ENCODE results near the gene CACNB2. TPM values are rescaled to one million over a fixed set of nuclear protein-coding genes. Genes with fewer than 3 reads are reported as not detected.

Gene CACNB2
- total and polyA plus RNA-seq, 2 of the 13 experiments (the other 11 are each of a cell fraction or from before 2014, with no cell fraction given) = not detected

DNA sequence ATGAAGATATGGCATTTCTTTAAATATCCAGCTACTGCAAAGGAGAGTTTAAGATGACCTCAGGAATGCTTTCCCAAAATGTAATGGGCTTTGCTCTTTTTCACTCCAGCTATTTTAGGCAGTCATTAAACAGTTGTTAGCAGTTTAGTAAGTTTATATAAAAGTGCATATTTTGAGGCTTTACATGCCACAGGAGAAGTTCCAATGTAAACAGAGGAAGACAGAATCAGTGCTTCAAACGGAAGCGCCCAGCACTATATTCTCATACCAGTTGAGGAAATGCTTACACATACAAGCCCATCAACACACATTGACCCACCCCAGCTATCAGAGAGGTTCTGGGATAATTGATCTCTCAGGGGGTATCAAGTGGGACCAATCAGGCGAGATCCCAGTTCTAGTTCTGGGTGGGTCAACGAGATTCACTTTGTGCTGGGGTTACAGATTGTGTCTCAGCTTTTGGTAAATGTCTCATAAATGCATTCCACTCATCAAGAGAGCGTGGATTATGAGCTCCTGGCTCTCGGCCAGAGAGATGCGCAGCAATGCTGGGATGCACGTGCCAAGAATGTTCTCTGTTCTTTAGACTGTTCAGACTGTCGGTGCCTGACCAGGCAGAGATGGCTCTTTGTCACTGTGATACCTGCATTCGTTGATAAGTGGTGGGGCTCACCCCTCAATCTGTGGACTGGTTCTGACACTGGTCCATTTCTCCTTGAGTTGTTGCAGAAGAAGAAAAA lies 55.0 kb downstream of the CACNB2 start:
- Histone ChIP-seq H3K4me3 (replicated peaks in 1 of 3; ENCODE audit: insufficient read depth in 1 of 3, low read depth in 2 of 3, low read length in 3 of 3) (no peak overlapping the region), H2AFZ (ENCODE audit: low read length) (no peak overlapping the region), H3K36me3 (replicated peaks in 1 of 2; ENCODE audit: control insufficient read depth in 1 of 2, insufficient read depth in 2 of 2, low read length in 2 of 2) (no peaks in the 10 kb centered on the region), H3K27ac (ENCODE audit: extremely low read length, insufficient read depth, low read length) (no peak overlapping the region), H3K9me3 (ENCODE audit: low read length) (no peaks in the 10 kb centered on the region), H3K79me2 (ENCODE audit: insufficient read depth, low read length) (no peaks in the 10 kb centered on the region), H3K4me1 (ENCODE audit: insufficient read depth, low read length) (no peaks in the 10 kb centered on the region), H3K27me3 (ENCODE audit: control insufficient read depth in 1 of 2, insufficient read depth in 2 of 2, low read length in 2 of 2) (no peaks in the 10 kb centered on the region), H3K9ac (ENCODE audit: insufficient read depth, low read depth, low read length) (no peak overlapping the region), H4K20me1 (ENCODE audit: insufficient read depth, low read length) (no peaks in the 10 kb centered on the region), H3K4me2 (ENCODE audit: low read depth, low read length) (no peak overlapping the region)
- FAIRE-seq (no peak), ATAC-seq (no peak), DNase-seq (ENCODE audit: low spot score) (no peak)
- intact Hi-C loops (cut with micrococcal nuclease; ENCODE audit: unreplicated experiment) = no loop called here
- in situ Hi-C loops (cut with HindIII; ENCODE audit: extremely low pct_ligation_motif_present, low pct_unique_long_range_greater_than_20kb) = no loop called here
- ChIA-PET CTCF (ENCODE audit: low intra/inter-chr PET ratio, low total read pairs) (no interaction called here), POLR2A (no interaction called here)
- BruUV-seq (replicated peaks) = no TSS peak
- TF ChIP-seq POLR2A (IDR thresholded peaks at IDR 0.05; ENCODE audit: insufficient read depth in 1 of 2, low read depth in 2 of 2, low read length in 2 of 2) (no peak), RBM39 (IDR thresholded peaks at IDR 0.05; ENCODE audit: low read depth, low read length, poor library complexity, severe bottlenecking) (no peak)
- 19% methylated on average over 10 of the region's 10 CpGs for WGBS (ENCODE audit: low lambda C conversion rate)

DNA sequence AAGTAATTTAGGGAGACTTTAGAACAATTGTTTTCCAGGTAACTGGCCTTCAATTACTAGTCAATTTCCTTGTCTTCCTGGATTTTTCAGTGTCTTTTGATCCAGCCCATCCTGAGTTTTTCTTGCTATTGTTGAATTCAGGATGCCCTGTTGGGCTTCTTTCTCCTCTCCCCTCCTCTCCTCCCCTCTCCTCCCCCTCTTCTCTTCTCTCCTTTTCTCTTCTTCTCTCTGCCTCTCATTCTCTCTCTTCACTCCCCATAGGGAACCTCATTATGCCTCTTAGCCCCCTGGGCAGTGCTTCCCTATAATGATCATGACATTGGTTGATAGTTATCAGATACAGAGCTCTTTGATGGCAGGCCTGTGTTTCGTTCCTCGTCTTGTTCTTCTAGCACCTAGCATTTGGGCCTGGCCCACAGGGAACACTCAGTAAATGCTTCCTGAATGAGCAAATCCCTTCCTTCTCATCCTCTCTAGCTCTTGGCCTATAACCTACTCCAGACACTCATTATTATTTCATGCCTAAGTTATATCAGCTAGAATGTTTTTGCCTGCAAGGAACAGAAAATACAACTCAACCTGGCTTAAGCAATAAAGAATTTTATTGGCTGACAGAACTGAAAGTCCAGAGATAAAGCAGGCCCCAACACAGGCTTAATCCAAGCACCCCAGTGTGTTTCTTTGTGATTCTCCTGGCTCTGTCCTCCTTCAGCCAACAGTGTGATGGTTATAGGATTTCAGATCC lies 56.8 kb downstream of the CACNB2 start:
- no peak for ATAC-seq
- in situ Hi-C loops (cut with HindIII; ENCODE audit: extremely low pct_ligation_motif_present, low pct_unique_long_range_greater_than_20kb) = no loop called here
- Histone ChIP-seq H3K79me2 (ENCODE audit: insufficient read depth, low read length) (no peaks in the 10 kb centered on the region), H3K4me2 (ENCODE audit: low read depth, low read length) (no peak overlapping the region), H3K4me1 (ENCODE audit: insufficient read depth, low read length) (no peaks in the 10 kb centered on the region), H3K27me3 (ENCODE audit: control insufficient read depth in 1 of 2, insufficient read depth in 2 of 2, low read length in 2 of 2) (no peaks in the 10 kb centered on the region), H3K36me3 (replicated peaks in 1 of 2; ENCODE audit: control insufficient read depth in 1 of 2, insufficient read depth in 2 of 2, low read length in 2 of 2) (no peaks in the 10 kb centered on the region), H3K9ac (ENCODE audit: insufficient read depth, low read depth, low read length) (no peak overlapping the region), H3K27ac (ENCODE audit: extremely low read length, insufficient read depth, low read length) (no peak overlapping the region), H2AFZ (ENCODE audit: low read length) (no peak overlapping the region), H3K4me3 (replicated peaks in 1 of 3; ENCODE audit: insufficient read depth in 1 of 3, low read depth in 2 of 3, low read length in 3 of 3) (no peak overlapping the region), H3K9me3 (ENCODE audit: low read length) (no peaks in the 10 kb centered on the region), H4K20me1 (ENCODE audit: insufficient read depth, low read length) (no peaks in the 10 kb centered on the region)
- no peak for FAIRE-seq
- intact Hi-C loops (cut with micrococcal nuclease; ENCODE audit: unreplicated experiment) = no loop called here
- ChIA-PET POLR2A (no interaction called here), CTCF (ENCODE audit: low intra/inter-chr PET ratio, low total read pairs) (no interaction called here)
- no peak for DNase-seq (ENCODE audit: low spot score)
- no TSS peak for BruUV-seq (replicated peaks)
- WGBS (ENCODE audit: low lambda C conversion rate) = 3% methylated on average over 2 of the region's 2 CpGs
- no peak for TF ChIP-seq ZNF142 (CRISPR knock-in tag; IDR thresholded peaks at IDR 0.05)
- TF ChIP-seq, protein P1, sequence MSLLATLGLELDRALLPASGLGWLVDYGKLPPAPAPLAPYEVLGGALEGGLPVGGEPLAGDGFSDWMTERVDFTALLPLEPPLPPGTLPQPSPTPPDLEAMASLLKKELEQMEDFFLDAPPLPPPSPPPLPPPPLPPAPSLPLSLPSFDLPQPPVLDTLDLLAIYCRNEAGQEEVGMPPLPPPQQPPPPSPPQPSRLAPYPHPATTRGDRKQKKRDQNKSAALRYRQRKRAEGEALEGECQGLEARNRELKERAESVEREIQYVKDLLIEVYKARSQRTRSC (CRISPR knock-in tag; IDR thresholded peaks at IDR 0.05; ENCODE audit: low read depth) = no peak
- TF ChIP-seq ZFY (CRISPR knock-in tag; IDR thresholded peaks at IDR 0.05) = no peak
- TF ChIP-seq ZNF496 (CRISPR knock-in tag; IDR thresholded peaks at IDR 0.05; ENCODE audit: insufficient replicate concordance) = no peak
- TF ChIP-seq FIP1L1 (IDR thresholded peaks at IDR 0.05; ENCODE audit: borderline replicate concordance, insufficient read depth, low read depth, low read length) = no peak
- TF ChIP-seq ZSCAN25 (CRISPR knock-in tag; IDR thresholded peaks at IDR 0.05) = no peak
- no peak for TF ChIP-seq ZSCAN31 (CRISPR knock-in tag; IDR thresholded peaks at IDR 0.05; ENCODE audit: low read depth)
